GM23338 (cell line): ENCODE results near the gene MIX23.

Experiments used
- CREB1 ChIP-seq: fragments of 250-450 bp; sonication (Bioruptor Pico); IDR thresholded peaks from 2 replicates; pipeline ENCODE4 v1.5.0; 2020; ENCODE audit warnings: low read depth, mild to moderate bottlenecking, moderate library complexity
- EZH2 ChIP-seq: fragments of 200-600 bp; sonication (generic); IDR thresholded peaks from one replicate; pipeline ENCODE4 v1.8.0; 2017; ENCODE audit warnings: antibody characterized with exemption, mild to moderate bottlenecking, low read depth; ENCODE audit not compliant: unreplicated experiment
- JUNB ChIP-seq: IDR thresholded peaks from one replicate; pipeline ENCODE4 v1.6.1; 2016; ENCODE audit warnings: antibody characterized with exemption; ENCODE audit not compliant: unreplicated experiment
- NANOG ChIP-seq: IDR thresholded peaks from 2 replicates; pipeline ENCODE4 v1.6.1; 2016; ENCODE audit warnings: antibody characterized with exemption, borderline replicate concordance
- POLR2AphosphoS5 ChIP-seq: IDR thresholded peaks from 2 replicates; pipeline ENCODE4 v1.6.1; 2016; ENCODE audit warnings: antibody characterized with exemption, low read depth
- ZNF114 ChIP-seq: fragments of 250-450 bp; sonication (Bioruptor Pico); IDR thresholded peaks from 2 replicates; pipeline ENCODE4 v1.5.0; 2020; ENCODE audit warnings: mild to moderate bottlenecking, moderate library complexity
- TF ChIP-seq, protein P1 (sequence below), 2 experiments: fragments of 200-600 bp in 1 of 2; sonication (generic) in 1 of 2; conservative IDR thresholded peaks; 2 replicates each; pipeline versions ENCODE4 v1.5.1 to v1.6.1; 2016 to 2017; ENCODE audit warnings: antibody characterized with exemption in 2 of 2, low read depth in 2 of 2, mild to moderate bottlenecking in 2 of 2, moderate library complexity in 1 of 2
- TF ChIP-seq, protein P2 (sequence below): IDR thresholded peaks from one replicate; pipeline ENCODE4 v1.6.1; 2018; ENCODE audit warnings: antibody characterized with exemption; ENCODE audit not compliant: unreplicated experiment

DNA sequence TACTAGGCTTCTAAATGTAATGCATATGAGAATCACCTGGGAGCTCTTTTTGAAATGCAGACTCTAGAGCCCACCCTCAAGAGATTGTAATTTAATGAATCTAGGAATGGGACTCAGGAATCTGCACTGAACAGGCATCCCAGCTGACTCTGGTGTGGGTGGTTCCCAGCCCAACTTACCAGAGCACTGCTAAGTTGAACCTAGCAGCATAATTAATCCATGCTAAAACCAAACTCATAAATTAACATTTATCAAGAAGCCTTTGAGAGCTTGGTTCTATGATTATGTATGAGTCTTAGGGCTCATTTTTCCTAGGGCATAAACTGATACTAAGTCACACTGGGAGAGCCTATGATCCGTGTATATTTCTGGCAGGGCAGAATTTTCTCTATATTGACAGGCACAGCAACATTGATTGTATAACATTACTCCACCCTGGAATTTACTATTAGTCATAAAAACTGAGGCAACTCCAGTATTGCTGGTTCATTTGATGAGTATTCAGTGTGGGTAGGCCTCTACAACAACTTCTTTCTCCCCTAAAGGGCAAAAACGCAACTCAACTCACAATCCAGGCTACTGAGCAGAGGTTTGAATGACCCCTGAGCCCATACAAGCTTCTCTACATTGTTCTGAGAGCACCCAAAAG is 68.7 kb downstream of the MIX23 start:
- TF ChIP-seq ZNF114 (CRISPR knock-in tag) = no peak
- TF ChIP-seq, protein P1, sequence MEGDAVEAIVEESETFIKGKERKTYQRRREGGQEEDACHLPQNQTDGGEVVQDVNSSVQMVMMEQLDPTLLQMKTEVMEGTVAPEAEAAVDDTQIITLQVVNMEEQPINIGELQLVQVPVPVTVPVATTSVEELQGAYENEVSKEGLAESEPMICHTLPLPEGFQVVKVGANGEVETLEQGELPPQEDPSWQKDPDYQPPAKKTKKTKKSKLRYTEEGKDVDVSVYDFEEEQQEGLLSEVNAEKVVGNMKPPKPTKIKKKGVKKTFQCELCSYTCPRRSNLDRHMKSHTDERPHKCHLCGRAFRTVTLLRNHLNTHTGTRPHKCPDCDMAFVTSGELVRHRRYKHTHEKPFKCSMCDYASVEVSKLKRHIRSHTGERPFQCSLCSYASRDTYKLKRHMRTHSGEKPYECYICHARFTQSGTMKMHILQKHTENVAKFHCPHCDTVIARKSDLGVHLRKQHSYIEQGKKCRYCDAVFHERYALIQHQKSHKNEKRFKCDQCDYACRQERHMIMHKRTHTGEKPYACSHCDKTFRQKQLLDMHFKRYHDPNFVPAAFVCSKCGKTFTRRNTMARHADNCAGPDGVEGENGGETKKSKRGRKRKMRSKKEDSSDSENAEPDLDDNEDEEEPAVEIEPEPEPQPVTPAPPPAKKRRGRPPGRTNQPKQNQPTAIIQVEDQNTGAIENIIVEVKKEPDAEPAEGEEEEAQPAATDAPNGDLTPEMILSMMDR (conservative IDR thresholded peaks at IDR 0.05; ENCODE audit: low read depth in 2 of 2) = no peak
- TF ChIP-seq NANOG = no peak
- no peak for TF ChIP-seq POLR2AphosphoS5
- TF ChIP-seq, protein P2, sequence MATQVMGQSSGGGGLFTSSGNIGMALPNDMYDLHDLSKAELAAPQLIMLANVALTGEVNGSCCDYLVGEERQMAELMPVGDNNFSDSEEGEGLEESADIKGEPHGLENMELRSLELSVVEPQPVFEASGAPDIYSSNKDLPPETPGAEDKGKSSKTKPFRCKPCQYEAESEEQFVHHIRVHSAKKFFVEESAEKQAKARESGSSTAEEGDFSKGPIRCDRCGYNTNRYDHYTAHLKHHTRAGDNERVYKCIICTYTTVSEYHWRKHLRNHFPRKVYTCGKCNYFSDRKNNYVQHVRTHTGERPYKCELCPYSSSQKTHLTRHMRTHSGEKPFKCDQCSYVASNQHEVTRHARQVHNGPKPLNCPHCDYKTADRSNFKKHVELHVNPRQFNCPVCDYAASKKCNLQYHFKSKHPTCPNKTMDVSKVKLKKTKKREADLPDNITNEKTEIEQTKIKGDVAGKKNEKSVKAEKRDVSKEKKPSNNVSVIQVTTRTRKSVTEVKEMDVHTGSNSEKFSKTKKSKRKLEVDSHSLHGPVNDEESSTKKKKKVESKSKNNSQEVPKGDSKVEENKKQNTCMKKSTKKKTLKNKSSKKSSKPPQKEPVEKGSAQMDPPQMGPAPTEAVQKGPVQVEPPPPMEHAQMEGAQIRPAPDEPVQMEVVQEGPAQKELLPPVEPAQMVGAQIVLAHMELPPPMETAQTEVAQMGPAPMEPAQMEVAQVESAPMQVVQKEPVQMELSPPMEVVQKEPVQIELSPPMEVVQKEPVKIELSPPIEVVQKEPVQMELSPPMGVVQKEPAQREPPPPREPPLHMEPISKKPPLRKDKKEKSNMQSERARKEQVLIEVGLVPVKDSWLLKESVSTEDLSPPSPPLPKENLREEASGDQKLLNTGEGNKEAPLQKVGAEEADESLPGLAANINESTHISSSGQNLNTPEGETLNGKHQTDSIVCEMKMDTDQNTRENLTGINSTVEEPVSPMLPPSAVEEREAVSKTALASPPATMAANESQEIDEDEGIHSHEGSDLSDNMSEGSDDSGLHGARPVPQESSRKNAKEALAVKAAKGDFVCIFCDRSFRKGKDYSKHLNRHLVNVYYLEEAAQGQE = no peak
- TF ChIP-seq EZH2 = no peak
- no peak for TF ChIP-seq CREB1
- no peak for TF ChIP-seq JUNB
